HG02943 (cell line): ENCODE measurements around the gene TFIP11.

ENCODE experiments used
- ATAC-seq: cut with Tn5 transposase; IDR thresholded peaks from one replicate; pipeline ENCODE4 v1.9.1; 2021; ENCODE audit warnings: mild to moderate bottlenecking, low read depth, moderate library complexity; ENCODE audit not compliant: unreplicated experiment

TFIP11 gene

DNA sequence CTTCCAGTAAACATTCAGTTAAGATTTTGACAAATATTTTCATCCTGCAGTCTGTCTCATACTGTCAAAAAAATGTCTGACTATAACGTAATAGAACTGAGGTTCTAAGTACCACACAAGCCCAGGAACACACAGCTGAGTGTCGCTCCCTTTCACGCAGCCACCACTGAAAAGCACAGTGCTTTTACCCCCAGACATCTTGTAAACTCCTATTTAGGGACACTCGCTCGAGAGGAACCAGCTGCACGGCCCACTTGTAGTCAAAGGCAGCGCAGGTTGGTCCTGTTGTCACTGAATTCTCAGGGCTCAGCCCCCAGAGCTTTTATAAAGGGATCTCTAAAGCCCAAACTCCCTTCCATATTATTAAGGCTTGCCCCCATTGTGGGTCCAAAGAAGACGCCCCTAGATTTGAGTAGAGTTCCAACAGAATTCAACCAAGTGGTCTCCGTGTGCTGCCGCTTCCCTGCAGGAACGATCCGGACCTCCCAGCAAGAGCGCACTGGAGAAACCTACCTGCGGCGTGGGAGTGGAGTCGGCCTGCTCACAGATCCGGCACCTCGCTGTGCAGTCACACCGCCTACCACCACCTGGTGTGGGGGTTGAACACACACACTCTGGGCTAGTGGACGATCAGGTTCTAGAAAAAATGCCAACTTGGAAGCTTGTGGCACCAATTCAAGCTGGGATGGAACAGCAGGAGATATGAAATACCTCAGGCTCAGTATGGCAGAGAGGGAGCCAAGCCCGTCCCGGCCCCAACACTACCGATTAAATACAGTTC, 59.8 kb downstream of the TFIP11 start:
- no peak for ATAC-seq

DNA sequence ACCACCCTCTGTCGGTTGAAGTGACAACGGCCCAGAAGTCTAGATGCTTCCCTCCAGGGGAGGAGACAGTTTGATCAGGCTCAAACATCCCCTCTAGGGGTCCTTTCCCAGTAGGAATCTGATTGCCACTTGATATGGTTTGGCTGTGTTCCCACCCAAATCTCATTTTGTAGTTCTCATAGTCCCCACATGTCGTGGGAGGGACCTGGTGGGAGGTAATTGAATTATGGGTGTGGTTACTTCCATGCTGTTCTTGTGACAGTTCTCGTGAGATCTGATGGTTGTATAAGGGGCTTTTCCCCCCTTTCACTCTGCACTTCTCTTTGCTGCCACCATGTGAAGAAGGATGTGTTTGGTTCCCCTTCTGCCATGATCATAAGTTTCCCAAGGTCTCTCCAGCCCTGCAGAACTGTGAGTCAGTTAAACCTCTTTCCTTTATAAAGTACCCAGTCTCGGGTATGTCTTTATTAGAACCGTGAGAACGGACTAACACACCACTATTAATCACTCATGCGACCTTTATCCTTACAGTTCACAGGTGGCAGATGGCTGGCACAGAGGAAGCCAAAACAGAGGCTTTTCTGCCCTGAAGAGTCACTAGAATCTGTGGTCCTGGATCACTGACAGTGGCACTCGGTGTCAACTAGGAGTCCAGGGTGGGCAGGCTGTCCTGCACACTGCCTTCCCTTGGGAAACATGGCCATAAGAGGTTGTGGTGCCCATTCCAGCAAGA, 61.7 kb downstream of the TFIP11 start:
- no peak for ATAC-seq

DNA sequence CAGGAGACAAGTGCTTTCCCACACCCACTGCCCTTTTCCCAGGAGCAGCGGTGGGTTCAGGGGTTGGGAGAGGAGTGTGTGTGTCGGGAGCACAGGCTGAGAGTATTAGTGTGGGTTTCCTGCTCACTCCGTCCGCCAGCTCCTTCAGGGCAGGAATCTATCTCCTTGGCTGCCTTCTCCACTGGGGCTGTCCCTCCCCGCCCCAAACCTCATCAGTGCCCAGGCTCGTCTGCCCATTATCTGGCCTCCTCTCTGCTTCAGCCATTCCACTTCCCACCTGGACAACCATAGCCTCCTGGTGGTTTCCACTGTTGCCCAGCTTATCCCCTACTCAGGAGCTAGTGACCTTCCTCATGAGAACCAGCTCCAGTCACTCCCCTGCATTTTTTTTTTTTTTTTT, 63.3 kb downstream of the TFIP11 start:
- ATAC-seq = no peak

DNA sequence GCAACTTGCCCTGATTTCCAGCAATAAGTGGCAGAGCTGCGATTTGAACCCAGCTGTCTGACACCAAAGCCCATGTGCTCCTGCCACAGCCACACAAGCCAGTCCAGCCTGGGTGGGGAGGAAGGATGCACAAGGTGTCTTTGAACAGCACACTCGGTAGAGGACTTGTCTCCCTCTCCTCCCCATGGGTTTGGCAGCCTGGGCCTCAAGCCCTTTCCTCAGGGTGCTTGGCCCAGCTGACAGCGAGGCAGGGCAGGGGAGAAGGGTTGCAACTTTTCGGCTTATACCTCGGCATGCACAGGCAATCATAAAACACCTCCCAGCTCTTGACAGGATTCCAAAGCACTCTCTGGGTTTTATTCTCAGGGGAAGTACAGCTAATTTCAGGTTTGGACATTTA, 63.9 kb downstream of the TFIP11 start:
- no peak for ATAC-seq

DNA sequence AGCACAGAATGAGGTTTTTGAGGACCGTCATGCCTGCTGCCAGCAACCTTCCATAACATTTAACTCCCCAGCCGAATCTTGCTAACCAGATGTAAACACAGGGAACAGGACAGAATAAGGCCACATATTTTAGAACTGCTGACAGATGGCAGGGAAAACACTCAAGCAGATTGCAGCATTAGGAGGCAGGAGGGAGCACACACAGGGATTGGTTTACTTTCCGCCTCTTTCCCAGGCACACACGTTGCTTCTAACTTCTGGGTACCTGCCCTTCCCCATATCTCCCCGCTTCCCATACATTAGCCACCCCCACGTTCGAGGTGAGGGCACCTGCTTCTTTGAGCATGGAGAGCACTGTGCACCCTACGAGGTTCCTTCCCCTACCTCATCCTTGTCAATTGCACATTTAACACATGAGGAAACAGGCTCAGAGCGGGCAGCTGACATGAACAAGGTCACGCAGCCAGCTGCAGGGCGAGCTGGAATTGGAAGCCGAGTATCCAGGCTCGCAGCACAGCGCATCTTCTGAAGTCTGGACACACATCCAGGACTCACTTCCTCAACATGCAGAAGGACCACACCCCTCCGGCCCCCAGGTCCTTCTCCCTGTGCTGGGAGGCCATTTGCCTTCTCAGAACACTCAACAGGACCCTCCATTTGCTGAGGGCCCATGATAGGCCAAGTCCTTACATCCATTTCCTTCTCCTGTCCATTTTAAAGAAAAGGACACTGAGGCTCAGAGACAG, 64.5 kb downstream of the TFIP11 start:
- no peak for ATAC-seq

DNA sequence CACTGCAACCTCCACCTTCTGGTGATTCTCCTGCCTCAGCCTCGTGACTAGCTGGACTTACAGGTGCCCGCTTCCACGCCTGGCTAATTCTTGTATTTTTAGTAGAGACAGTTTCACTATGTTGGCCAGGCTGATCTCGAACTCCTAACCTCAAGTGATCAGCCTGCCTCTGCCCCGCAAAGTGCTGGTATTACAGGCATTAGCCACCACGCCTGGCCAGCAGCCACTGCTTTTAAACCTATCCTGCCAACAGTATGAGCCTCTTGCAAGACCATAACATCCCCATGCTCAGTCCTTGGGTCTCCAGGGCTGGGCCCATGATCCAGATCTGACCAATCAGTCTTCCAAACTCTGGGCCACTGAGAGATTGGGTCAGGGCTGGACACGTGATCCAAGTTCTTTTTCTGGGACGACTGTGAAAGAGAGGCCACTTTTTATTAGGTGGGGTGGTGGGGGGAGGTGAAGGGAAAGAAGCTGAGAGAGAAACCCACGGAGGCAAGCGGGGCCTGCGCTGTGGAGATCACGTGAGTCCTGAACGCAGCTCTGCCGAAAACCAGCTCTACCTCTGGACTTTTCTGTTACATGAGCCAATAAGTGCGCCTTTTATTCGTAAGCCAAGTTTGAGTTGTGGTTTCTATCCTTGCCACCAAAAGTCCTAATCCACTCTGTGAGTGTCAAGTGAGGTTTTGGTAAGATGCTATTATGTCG, 65.3 kb downstream of the TFIP11 start:
- no peak for ATAC-seq

DNA sequence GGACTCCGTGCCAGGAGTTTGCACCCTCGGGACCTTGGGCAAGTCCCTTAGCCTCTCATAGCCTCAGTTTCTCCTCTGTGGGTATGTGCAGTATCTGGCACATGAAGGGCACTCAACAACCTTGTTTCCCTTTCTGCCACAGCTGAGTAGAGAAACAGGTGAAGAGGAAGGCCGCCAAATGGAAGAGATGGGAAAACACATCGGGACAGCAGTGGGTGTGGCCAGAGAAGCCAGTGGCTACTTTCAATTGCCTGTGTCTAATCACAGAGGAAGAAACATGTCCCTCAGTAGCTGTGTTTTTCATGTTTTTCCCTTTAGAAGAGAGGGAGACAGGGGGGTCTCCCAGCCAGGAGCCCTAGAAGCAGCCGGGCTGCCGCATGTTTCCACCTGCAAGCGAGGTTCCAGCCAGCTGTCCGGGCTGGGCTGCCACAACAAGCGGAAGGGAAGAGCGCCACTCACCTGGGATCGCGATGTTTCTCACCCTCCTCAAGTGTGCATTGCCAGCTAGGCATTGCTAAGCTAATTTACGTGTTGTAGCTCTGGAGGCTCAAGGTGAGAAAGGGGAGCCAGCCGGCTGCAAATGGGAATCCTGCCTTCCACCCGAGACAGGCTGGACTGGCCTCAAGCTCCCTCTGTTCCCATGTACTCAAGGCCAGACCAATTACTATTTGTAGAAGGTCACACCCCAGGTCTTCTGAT, 66.5 kb downstream of the TFIP11 start:
- no peak for ATAC-seq

DNA sequence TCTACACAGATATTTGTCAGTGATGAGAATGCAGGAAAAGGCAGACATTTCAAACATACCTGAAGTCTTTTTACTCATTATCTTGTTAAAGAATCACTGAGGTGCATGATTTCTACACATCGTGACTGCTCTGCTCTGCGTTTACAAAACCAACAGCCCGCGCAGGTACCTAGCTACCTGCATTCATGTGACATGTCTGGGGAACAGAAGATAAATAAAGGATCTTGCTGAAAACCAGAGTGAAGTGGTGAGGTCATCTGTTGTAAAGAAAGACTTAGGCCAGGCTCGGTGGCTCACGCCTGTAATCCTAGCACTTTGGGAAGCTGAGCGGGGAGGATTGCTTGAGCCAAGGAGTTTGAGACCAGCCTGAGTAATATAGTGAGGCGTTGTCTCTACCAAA, 67.5 kb downstream of the TFIP11 start:
- no peak for ATAC-seq

DNA sequence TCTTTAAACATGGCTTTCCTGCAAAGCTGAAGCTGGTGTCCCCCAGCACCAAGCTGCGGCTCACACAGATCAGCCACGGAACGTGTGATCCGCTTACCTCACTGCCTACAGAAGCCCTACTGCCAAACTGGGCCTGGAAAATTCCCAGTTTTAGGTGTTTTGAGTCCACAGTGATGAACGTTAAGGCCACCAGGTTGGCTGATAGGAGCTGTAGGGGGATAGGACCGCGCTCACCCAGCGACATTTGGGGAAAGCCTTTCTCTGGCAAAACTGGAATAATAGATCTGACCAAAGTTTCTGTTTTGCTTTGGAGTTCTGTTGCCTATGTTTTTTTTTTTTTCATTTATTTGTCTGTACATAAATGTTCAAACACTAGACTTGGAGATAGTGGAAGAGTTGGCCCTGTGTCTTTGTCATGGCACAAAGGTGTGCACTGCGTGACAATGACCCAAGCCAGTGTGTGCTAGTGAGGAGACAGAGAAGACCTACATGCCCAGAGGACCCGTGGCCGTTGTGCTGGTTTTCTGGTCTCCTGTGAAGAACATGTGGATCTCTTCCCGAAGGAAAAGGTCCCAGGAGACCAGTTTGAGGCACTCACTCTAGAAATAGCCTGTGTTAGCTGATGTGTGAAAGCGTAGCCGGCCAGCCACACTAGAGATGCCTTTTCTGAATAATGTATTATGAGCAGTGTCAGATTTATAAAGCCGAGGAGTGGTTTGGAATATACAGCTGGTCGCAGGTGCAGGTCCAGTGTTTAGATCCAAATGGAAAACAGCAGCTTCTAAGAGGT, 68.2 kb downstream of the TFIP11 start:
- ATAC-seq = no peak

DNA sequence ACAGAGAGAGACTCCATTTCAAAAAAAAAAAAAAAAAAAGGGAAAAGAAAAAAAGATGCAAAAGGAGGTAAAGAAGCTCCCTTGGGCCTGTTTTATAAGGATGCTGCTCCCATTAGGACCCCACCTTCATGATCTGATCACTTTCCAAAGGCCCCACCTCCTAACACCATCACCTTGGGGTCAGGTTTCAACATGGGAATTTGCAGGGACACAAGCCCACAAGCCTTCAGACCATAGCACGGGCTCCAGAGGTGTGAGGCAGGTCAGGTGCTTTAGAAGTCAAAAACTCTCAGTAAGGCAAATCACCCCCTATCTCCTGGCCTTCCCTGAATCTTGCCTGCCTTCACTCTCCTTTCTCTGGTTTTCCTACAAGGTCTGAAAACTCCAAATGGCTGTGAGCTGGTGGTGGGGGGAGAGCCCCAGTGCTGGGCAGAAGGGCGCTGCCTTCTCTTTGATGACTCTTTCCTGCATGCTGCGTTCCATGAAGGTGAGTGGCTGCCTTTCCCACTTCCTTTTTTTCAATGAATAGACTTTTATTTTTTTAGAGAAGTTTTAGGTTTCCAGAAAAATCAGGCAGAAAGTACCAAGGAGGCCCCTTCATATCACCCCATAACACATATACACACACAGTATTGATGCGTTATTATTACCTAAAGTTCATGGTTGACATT, 70.1 kb downstream of the TFIP11 start:
- ATAC-seq = no peak
